ENCODE data around the gene FCN1.

FCN1 gene

GRCh38 chr9:134951461-134951860 is 33.7 kb upstream of the FCN1 start:
- DNase-seq (ENCODE audit: low spot score), result no peak

DNA sequence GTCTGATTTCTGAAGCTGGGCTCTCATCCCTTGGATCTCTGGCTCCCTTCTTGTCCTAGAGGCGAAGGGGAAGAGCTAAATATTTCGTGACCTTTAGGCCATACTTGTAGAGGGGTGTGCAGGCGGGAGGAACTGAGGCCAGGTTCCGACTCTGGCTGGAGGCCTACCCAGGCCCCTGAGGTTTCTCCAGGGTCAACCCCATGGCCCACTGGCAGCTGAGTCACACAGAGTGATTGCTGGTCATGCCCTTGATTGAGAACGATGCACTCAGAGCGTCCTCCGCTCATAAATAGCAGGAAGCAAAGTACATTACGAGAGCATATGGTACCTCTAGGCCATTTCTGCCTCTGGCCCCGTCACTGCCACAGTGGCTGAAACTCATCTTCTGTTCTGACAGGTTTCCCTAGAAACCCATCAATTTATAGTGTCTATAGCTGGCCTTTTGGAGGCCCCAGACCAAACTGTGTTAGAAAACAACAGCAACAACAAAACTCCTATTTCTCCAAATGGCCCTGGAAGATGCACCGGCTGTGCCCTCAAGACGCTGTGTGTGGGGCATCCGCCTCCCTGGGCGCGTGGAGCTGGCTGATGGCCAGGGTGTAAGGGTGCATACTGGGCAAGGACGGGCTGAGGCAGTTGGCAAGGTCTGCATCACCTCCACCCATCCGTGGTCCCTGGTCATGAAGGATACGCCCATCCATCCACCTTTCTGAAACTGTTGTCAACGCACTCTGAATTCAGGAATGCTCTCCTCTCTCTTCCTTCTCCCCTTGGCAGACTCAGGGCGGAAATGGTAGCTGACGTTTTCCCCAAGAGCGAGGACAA is 32.9 kb upstream of the FCN1 start:
- no peak for DNase-seq (ENCODE audit: low spot score)

GRCh38 chr9:134949681-134950385 is 32.1 kb upstream of the FCN1 start:
- DNase-seq (ENCODE audit: low spot score), result no peak

GRCh38 chr9:134948149-134948548 is 30.4 kb upstream of the FCN1 start:
- no peak for DNase-seq (ENCODE audit: low spot score)

DNA sequence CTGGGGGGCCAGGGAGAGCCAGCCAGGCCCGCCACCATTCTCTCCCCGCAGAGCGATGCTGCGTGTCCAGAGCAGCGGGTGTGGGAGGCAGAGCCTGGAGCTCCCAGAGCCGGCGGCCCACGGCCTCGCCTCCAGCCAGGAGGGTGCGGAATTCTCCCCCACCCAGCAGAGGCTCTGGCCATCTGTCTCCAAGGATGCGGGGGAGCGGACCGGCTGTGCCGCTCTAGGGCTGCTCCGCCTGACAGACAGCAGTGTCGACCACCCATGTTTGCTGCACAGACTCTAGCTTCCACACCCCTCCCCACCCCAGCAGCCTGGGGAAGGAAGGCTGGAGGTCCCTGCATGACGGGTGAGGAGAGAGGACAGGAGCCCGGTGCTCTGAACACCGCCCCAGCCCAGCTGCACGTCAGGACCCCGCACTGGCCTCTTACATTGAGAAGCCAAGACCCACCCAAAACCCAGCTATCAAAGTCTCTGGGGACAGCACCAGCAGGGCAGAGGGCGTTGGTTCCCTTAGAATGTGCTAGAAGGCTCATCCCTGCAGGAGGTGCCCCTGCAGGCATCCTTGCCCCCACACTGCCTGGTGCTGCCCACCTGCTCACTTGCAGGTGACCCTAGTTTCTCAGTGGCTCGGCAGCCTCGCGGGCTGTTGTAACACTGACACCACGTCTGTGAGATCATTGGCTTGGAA is 29.7 kb upstream of the FCN1 start:
- DNase-seq (ENCODE audit: low spot score), result no peak

- no peak for DNase-seq (ENCODE audit: low spot score)
Measured at GRCh38 chr9:134946663-134947062, 29.0 kb upstream of the FCN1 start.

- peak; percentile 16 for DNase-seq (ENCODE audit: low spot score)
Measured at GRCh38 chr9:134945509-134946275, 28.0 kb upstream of the FCN1 start.

DNA sequence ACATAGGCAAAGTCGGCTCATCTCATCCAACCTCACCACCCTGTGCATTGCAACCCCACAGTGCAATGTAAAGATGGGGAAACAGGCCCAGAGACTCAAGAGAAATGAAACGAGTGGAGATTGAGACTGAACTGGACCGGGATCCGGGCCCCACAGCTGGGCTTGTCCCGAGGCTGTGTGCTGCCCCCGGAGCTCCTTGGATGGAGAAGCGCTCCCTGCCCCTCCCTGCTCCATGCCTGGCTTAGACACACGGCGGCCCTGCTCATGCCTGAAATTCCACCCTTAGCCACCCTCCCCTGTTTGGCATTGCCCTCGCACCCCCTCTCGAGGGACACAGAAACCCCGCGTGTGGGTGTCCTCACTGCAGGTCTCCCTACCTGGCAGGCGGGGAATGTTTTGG is 27.2 kb upstream of the FCN1 start:
- no peak for DNase-seq (ENCODE audit: low spot score)

DNA sequence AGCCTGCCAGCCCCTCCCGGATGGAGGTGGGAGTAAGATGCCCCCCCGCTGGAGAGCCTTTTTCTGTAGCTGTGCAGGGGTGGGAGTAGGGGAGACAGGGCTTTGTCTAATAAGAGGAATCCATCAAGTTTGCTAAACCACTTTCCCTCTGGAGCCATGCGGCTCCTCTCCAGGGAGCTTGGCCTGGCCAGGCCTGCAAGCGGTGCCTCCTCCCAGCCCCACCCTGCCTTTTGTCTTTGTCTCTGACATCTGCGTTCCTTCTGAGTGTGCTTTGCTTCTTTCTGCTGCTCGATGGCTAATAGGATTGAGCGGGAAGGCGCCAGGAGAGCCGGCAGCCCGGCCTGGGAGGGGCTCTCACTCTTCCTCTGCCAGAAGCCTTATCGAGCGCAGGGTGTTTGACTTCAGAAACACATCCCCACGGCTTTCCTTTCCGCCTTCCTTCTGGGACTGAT is 26.7 kb upstream of the FCN1 start:
- no peak for DNase-seq (ENCODE audit: low spot score)

- no peak for DNase-seq (ENCODE audit: low spot score)
Measured at GRCh38 chr9:134943836-134944235, 26.1 kb upstream of the FCN1 start.

DNA sequence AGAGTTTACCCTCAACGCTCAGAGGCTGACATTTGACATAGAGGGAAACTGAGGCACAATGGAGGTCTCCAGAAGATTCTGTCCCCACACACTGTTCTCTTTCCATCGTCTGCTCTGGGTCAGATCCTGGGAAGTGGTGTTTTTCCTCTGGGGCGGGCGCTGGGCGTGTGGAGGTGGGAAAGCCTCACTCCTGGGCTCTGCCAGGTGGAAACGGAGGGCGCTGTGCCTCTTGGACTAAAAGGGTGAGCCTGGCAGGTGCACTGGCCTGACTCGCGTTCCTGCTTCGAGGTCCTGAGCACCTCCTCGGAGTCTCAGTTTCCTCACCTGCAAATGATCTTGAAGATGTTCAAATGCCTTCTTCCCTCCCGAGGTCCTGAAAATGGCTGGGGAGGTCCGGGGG is 25.7 kb upstream of the FCN1 start:
- no peak for DNase-seq (ENCODE audit: low spot score)

DNA sequence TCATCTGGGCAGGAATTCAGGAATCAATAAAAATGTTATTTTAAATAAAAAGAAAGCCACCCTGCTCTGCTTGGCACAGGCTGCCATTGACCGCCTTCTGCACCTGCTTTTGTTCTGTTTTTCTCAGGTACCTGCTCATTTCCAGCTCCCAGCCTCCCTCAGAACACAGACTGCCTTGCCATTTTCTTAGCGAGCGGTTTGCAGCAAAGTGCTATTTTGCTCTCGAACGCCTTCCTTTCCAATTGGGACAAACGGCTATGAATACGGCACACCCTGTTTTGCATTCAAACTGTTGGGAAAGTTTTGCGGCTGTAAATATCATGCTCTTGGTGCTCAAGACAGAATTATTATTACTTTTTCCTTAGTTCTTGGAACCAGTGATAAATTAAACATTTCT is 25.1 kb upstream of the FCN1 start:
- no peak for DNase-seq (ENCODE audit: low spot score)

- DNase-seq (ENCODE audit: low spot score), result no peak
Measured at GRCh38 chr9:134942011-134942787, 24.5 kb upstream of the FCN1 start.

GRCh38 chr9:134940236-134941208 is 22.8 kb upstream of the FCN1 start:
- DNase-seq (ENCODE audit: low spot score), result no peak

- DNase-seq (ENCODE audit: low spot score), result no peak
Measured at GRCh38 chr9:134939836-134940235, 22.1 kb upstream of the FCN1 start.

- DNase-seq (ENCODE audit: low spot score), result no peak
Measured at GRCh38 chr9:134939080-134939733, 21.5 kb upstream of the FCN1 start.

- DNase-seq (ENCODE audit: low spot score), result no peak
Measured at GRCh38 chr9:134938346-134939079, 20.8 kb upstream of the FCN1 start.

DNA sequence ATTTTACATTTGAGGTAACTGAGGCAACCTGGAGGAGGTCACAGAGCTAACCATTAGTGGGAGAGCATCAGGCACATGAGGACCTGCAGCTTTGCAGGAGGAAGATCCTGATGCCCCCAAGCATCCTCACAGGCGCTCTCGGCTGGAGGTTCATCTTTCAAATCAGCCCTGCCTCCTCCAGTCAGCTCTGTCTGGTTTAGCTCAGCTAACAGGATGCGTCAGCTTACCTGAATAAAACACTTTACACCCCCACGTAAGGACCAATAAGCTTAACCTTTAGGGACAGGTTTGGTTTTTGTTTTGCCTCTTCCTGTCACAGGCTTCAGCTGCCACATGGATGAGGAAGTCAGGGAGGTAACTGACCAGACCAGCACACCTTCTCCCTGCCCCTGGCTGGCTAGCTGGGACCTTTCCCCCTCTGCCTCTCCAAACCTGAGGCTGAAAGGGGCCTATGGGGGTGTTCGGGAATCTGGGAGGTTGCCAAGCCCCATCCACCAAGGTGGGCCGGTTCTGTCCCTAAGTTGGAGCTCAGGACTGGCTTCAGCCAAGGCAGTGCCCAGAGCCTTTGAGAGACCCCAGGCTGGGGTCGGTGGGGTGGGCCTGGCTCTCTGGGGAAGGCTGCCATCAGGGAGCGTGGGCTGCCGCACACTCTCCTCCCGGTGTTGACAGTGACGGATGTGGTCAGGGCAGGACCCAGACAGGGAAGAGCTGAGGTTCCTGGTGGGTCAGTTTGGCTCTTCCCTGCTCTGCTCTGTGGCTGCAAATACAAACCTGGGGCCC is 20.0 kb upstream of the FCN1 start:
- DNase-seq (ENCODE audit: low spot score), result no peak

All from NAMALWA (cell line).